MM.1S (cell line): ENCODE data around the gene ADRM1.

Experiments
- DNase-seq: peaks from one replicate; pipeline ENCODE4 v3.0.0-alpha.2; 2015
- H2AFZ ChIP-seq: fragments of 300-600 bp; sonication (generic); 2 replicates; pipeline ENCODE4 v1.6.0; 2016; ENCODE audit warnings: antibody characterized with exemption, low read length
- H3F3A ChIP-seq: fragments of 300-600 bp; sonication (generic); 2 replicates; pipeline ENCODE4 v1.6.1; 2016; ENCODE audit warnings: mild to moderate bottlenecking, antibody characterized with exemption, low read length, moderate library complexity, mixed read lengths; ENCODE audit not compliant: insufficient read depth
- H3K27ac ChIP-seq: fragments of 300-600 bp; sonication (generic); 2 replicates; pipeline ENCODE4 v1.5.1; 2016; ENCODE audit warnings: mild to moderate bottlenecking, low read length
- H3K27me3 ChIP-seq: fragments of 300-600 bp; sonication (generic); replicated peaks from 2 replicates; pipeline ENCODE4 v1.6.0; 2016; ENCODE audit warnings: low read length; ENCODE audit not compliant: insufficient read depth
- H3K36me3 ChIP-seq: fragments of 300-600 bp; sonication (generic); replicated peaks from 2 replicates; pipeline ENCODE4 v1.6.1; 2016; ENCODE audit warnings: mild to moderate bottlenecking, low read length, mixed read lengths; ENCODE audit not compliant: insufficient read depth
- H3K4me1 ChIP-seq: fragments of 300-600 bp; sonication (generic); 2 replicates; pipeline ENCODE4 v1.6.1; 2016; ENCODE audit warnings: low read length, mixed read lengths
- H3K4me2 ChIP-seq: fragments of 300-600 bp; sonication (generic); 2 replicates; pipeline ENCODE4 v1.6.0; 2016; ENCODE audit warnings: low read depth, low read length
- H3K4me3 ChIP-seq: fragments of 300-600 bp; sonication (generic); 2 replicates; pipeline ENCODE4 v1.5.1; 2016; ENCODE audit warnings: low read length, mixed read lengths
- H3K79me2 ChIP-seq: fragments of 300-600 bp; sonication (generic); 2 replicates; pipeline ENCODE4 v1.6.1; 2016; ENCODE audit warnings: mixed run types, low read length, mixed read lengths
- H3K9ac ChIP-seq: fragments of 300-600 bp; sonication (generic); 2 replicates; pipeline ENCODE4 v1.6.1; 2016; ENCODE audit warnings: low read length, mixed read lengths
- H3K9me2 ChIP-seq: fragments of 300-600 bp; sonication (generic); replicated peaks from 2 replicates; pipeline ENCODE4 v1.6.1; 2016; ENCODE audit warnings: mild to moderate bottlenecking, low read length, mixed read lengths; ENCODE audit not compliant: insufficient read depth
- H3K9me3 ChIP-seq: fragments of 300-600 bp; sonication (generic); replicated peaks from 2 replicates; pipeline ENCODE4 v1.6.1; 2016; ENCODE audit warnings: mild to moderate bottlenecking, low read length, mixed read lengths; ENCODE audit not compliant: insufficient read depth
- H4K20me1 ChIP-seq: fragments of 300-600 bp; sonication (generic); 2 replicates; pipeline ENCODE4 v1.6.1; 2016; ENCODE audit warnings: mild to moderate bottlenecking, low read length, moderate library complexity, mixed read lengths; ENCODE audit not compliant: insufficient read depth
- EZH2 ChIP-seq: fragments of 300-600 bp; sonication (generic); optimal IDR thresholded peaks from 2 replicates; pipeline ENCODE3; 2017; ENCODE audit warnings: low read depth, mild to moderate bottlenecking, antibody characterized with exemption, low read length, mixed read lengths
- EZH2phosphoT487 ChIP-seq: fragments of 300-600 bp; sonication (generic); IDR thresholded peaks from 2 replicates; pipeline ENCODE4 v1.6.1; 2018; ENCODE audit warnings: antibody characterized with exemption, low read length
- TF ChIP-seq, protein P1 (sequence below): fragments of 300-600 bp; sonication (generic); IDR thresholded peaks from 2 replicates; pipeline ENCODE4 v1.5.1; 2016; ENCODE audit warnings: antibody characterized with exemption, low read length, mixed read lengths

ADRM1 gene, protein sequence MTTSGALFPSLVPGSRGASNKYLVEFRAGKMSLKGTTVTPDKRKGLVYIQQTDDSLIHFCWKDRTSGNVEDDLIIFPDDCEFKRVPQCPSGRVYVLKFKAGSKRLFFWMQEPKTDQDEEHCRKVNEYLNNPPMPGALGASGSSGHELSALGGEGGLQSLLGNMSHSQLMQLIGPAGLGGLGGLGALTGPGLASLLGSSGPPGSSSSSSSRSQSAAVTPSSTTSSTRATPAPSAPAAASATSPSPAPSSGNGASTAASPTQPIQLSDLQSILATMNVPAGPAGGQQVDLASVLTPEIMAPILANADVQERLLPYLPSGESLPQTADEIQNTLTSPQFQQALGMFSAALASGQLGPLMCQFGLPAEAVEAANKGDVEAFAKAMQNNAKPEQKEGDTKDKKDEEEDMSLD

DNA sequence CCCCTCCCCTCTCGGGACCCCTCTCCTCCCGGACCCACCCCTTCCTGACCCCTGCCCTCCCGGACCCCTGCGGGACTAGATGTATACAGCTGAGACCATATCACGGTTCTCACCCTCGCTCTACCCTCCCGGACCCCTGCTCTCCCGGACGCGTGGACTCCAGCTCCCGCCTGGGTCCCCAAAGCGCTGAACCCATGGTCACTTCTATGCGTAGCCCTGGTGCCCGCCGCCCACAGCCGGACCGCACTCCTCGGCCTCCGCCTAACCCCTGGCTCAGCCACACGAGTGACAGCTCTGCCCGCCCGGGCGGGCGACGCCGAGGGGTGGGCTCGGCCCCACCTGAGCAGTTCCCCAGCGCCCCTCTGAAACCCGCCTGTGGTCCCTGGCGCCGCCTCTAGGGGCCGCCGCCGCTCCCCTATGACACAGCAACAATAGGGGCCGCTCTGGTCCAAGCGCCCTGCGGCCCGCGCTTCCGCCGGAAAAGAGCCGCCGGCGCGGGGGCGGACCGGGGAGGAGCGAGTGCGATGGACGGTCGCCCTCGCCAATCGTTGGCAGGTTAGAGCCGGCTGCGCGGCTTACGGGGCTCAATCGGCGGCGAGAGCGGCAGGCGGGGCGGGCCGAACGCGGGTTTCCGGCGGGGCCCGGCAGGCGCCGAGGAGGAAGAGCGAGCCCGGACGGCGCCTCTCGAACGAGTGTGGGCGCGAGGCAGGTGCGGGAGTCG, at the start of gene ADRM1:
TSS of gene ADRM1 (plus strand) at position 657 of the 721 bp plus-strand sequence. CDS start 572 bp downstream, outside the sequence.
- peak within 1 kb of the TSS; percentile 72 for H2AFZ ChIP-seq
- H3K79me2 ChIP-seq, result peaks cover 45% of the 10 kb centered on the region
- no peaks in the 10 kb centered on the region for H3K27me3 ChIP-seq
- H3K27ac ChIP-seq, result peak within 1 kb of the TSS; percentile 87
- H3K4me3 ChIP-seq, result peak within 1 kb of the TSS; percentile 85
- H3F3A ChIP-seq, result peaks cover 11% of the 10 kb centered on the region; the same call in 1 of the 2 replicates
- no peak for TF ChIP-seq EZH2
- TF ChIP-seq, protein P1, sequence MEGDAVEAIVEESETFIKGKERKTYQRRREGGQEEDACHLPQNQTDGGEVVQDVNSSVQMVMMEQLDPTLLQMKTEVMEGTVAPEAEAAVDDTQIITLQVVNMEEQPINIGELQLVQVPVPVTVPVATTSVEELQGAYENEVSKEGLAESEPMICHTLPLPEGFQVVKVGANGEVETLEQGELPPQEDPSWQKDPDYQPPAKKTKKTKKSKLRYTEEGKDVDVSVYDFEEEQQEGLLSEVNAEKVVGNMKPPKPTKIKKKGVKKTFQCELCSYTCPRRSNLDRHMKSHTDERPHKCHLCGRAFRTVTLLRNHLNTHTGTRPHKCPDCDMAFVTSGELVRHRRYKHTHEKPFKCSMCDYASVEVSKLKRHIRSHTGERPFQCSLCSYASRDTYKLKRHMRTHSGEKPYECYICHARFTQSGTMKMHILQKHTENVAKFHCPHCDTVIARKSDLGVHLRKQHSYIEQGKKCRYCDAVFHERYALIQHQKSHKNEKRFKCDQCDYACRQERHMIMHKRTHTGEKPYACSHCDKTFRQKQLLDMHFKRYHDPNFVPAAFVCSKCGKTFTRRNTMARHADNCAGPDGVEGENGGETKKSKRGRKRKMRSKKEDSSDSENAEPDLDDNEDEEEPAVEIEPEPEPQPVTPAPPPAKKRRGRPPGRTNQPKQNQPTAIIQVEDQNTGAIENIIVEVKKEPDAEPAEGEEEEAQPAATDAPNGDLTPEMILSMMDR, result peak; percentile 89
- H3K9me3 ChIP-seq, result no peaks in the 10 kb centered on the region
- H3K4me2 ChIP-seq, result peak within 1 kb of the TSS; percentile 95
- H3K9ac ChIP-seq, result peak within 1 kb of the TSS; percentile 91
- H3K4me1 ChIP-seq, result peaks cover 9% of the 10 kb centered on the region
- DNase-seq, result peak; percentile 96
- no peaks in the 10 kb centered on the region for H3K9me2 ChIP-seq
- H4K20me1 ChIP-seq, result peaks cover 30% of the 10 kb centered on the region
- H3K36me3 ChIP-seq, result peaks cover 15% of the 10 kb centered on the region

GRCh38 chr20:62253398-62253797, 49.4 kb upstream of the ADRM1 start:
- no peaks in the 10 kb centered on the region for H3K27me3 ChIP-seq
- H2AFZ ChIP-seq, result no peak overlapping the region
- TF ChIP-seq, protein P1, result no peak
- TF ChIP-seq EZH2, result no peak
- TF ChIP-seq EZH2phosphoT487, result no peak
- no peak overlapping the region for H3K4me2 ChIP-seq
- H3K4me1 ChIP-seq, result no peaks in the 10 kb centered on the region
- H3K9me2 ChIP-seq, result no peaks in the 10 kb centered on the region
- no peak for DNase-seq
- no peaks in the 10 kb centered on the region for H3K9me3 ChIP-seq
- no peaks in the 10 kb centered on the region for H3F3A ChIP-seq
- H3K4me3 ChIP-seq, result no peak overlapping the region
- no peaks in the 10 kb centered on the region for H4K20me1 ChIP-seq
- H3K9ac ChIP-seq, result no peak overlapping the region
- no peaks in the 10 kb centered on the region for H3K36me3 ChIP-seq
- peaks cover 26% of the 10 kb centered on the region for H3K79me2 ChIP-seq
- H3K27ac ChIP-seq, result no peak overlapping the region

DNA sequence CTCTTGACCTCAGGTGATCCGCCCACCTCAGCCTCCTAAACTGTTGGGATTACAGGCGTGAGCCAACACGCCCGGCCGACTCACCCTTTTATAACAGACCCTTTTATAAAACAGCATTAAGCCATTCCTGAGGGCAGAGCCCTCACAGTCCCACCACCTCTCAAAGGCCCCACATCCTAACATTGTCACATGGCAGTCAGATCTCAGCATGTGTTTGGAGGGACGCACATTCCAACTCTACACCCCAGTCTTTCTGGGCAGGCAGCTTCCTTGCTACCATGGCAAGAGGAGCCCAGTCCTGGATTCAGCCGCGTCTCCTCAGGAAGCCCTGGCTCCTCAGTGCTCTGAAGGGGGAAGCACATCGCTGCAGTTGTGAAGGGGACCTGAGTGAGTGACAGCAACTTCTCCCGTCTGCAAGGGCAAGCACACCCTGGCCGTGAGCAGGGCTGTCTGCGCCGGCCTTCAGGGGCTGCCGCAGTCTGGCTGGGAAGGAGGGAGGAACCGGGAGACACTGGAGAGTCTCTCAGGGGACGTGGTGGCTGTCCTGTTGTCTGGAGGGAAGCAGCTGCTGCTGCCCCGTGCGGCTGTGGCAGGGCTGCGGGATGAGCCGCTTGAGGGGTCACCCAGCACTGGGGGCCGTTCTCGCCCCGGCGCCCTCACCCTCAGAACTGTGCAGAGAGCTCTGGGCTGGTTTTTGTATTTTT, 48.6 kb upstream of the ADRM1 start:
- TF ChIP-seq EZH2, result no peak
- no peak for TF ChIP-seq EZH2phosphoT487
- TF ChIP-seq, protein P1, result no peak

More for the DNA sequence above, 48.6 kb upstream of the ADRM1 start:
- Histone ChIP-seq H3K9me2 (no peaks in the 10 kb centered on the region), H2AFZ (no peak overlapping the region), H4K20me1 (no peaks in the 10 kb centered on the region), H3K27ac (no peak overlapping the region), H3K27me3 (no peaks in the 10 kb centered on the region), H3K9ac (no peak overlapping the region), H3K9me3 (no peaks in the 10 kb centered on the region), H3K4me1 (no peaks in the 10 kb centered on the region), H3K4me3 (no peak overlapping the region), H3K4me2 (no peak overlapping the region), H3F3A (no peaks in the 10 kb centered on the region), H3K79me2 (peaks cover 21% of the 10 kb centered on the region), H3K36me3 (no peaks in the 10 kb centered on the region)
- no peak for DNase-seq
